Measurements from ENCODE around the gene PMEL. TPM values are rescaled to one million over a fixed set of nuclear protein-coding genes. Genes with fewer than 3 reads are reported as not detected.

PMEL gene
- total and polyA plus RNA-seq, 2 of the 4 experiments (the other 2 are of a cell fraction): 1.4 to 5.8 TPM

DNA sequence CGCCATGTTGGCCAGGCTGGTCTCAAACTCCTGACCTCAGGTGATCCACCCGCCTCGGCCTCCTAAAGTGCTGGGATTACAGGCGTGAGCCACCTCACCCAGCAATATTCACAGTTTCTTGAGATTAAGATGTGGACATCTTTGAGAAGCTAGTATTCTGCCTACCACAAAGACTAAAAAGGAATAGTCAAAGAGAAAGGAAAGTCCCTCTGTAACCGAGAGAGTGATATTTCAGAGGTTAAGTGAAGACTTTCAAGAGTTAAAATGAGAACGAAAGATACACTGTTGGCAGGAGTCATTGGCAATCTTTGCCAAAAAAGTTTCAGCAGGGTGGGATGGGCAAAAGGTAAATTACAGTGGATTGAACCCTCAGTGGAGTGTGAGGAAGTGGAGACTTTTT, 19.3 kb downstream of the PMEL start (continued):
- TF ChIP-seq, protein P1, sequence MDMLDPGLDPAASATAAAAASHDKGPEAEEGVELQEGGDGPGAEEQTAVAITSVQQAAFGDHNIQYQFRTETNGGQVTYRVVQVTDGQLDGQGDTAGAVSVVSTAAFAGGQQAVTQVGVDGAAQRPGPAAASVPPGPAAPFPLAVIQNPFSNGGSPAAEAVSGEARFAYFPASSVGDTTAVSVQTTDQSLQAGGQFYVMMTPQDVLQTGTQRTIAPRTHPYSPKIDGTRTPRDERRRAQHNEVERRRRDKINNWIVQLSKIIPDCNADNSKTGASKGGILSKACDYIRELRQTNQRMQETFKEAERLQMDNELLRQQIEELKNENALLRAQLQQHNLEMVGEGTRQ (IDR thresholded peaks at IDR 0.05; ENCODE audit: low read depth, low read length): no peak
- TF ChIP-seq CEBPB (IDR thresholded peaks at IDR 0.05; ENCODE audit: low read depth, low read length): no peak

DNA sequence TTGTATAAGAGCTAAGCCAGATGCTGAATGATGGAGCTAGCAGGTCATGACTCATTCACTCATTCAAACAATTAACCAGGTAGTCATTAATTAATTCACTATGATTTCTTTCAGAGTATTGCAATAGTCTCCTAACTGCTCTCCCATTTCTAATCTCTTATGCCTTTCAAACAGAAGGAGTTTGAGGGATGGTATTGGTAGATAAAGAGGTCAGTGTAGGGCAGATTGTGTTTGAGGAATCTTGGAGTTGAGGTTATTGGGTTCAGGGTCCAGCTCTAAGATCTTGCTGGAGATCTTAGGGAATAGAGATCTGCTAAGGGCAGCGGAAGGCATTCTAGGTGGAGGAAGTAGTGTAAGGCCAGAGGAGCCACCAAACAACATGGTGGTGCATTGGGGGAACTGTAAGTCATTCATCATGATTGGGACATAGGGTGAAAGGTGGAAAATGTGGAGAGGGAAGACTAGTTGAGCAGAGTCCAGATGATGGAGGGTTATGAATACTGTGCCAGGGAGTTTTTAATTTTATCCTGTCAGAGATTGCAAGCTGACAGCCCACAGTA, 23.2 kb downstream of the PMEL start:
- Histone ChIP-seq H3K14ac (replicated peaks; ENCODE audit: low read depth, low read length) (no peak overlapping the region), H2BK20ac (ENCODE audit: low read depth, low read length) (no peak overlapping the region), H2AK9ac (replicated peaks; ENCODE audit: low read depth, low read length, poor library complexity) (no peak overlapping the region), H2AFZ (replicated peaks; ENCODE audit: low read length, poor library complexity) (no peak overlapping the region), H3K79me1 (ENCODE audit: low read depth in 1 of 2, low read length in 2 of 2) (peaks cover 0 to 16% of the 10 kb centered on the region in 2 experiments; a peak in 2 of 4 replicates), H3K9me3 (ENCODE audit: control insufficient read depth, insufficient read depth, low read length) (no peaks in the 10 kb centered on the region), H2AK5ac (ENCODE audit: low read depth, low read length) (no peak overlapping the region), H4K91ac (ENCODE audit: insufficient read depth, low read depth, low read length) (no peak overlapping the region), H3K4ac (ENCODE audit: low read depth, low read length) (no peak overlapping the region), H4K5ac (ENCODE audit: low read depth, low read length) (no peak overlapping the region), H3K4me1 (ENCODE audit: control insufficient read depth, insufficient read depth, low read length) (peaks cover 4% of the 10 kb centered on the region), H2BK5ac (ENCODE audit: low read depth, low read length, poor library complexity, severe bottlenecking) (no peak overlapping the region), H4K8ac (ENCODE audit: low read depth in 2 of 2, low read length in 2 of 2) (no peak overlapping the region), H3K9me1 (ENCODE audit: insufficient read depth, low read length) (no peaks in the 10 kb centered on the region), H2BK120ac (ENCODE audit: low read depth, low read length) (no peak overlapping the region), H3K9ac (ENCODE audit: low read depth, low read length) (no peak overlapping the region), H3K27ac (ENCODE audit: insufficient read depth, low read length) (no peak overlapping the region), H2BK15ac (ENCODE audit: low read depth, low read length) (no peak overlapping the region), H3K4me2 (ENCODE audit: low read depth, low read length) (no peak overlapping the region), H4K20me1 (ENCODE audit: insufficient read depth, low read length) (no peaks in the 10 kb centered on the region), H3K56ac (ENCODE audit: extremely low read depth, insufficient read depth, low read length) (no peak overlapping the region), H3K27me3 (ENCODE audit: control insufficient read depth, insufficient read depth, low read length) (no peaks in the 10 kb centered on the region), H3K36me3 (ENCODE audit: control insufficient read depth, insufficient read depth, low read length) (peaks cover 39% of the 10 kb centered on the region), H3K18ac (ENCODE audit: low read depth, low read length) (no peak overlapping the region), H3K4me3 (ENCODE audit: insufficient read depth, low read depth, low read length) (no peak overlapping the region), H3K23ac (ENCODE audit: low read depth, low read length) (no peak overlapping the region)
- dilution Hi-C loops (cut with HindIII; ENCODE audit: low sequenced_read_pairs, unreplicated experiment) (no loop called here), in situ Hi-C loops (cut with MboI; ENCODE audit: low sequenced_read_pairs) (loop anchor here (5.0 to 10.0 kb wide), 2 partner anchors 128 to 205 kb away; partner anchors contain the start of genes ORMDL2 and SARNP), intact Hi-C loops (cut with micrococcal nuclease) (no loop called here)
- BruUV-seq (replicated peaks): no TSS peak
- TF ChIP-seq, protein P1 (IDR thresholded peaks at IDR 0.05; ENCODE audit: low read depth, low read length): no peak
- no peak for TF ChIP-seq MAFK (IDR thresholded peaks at IDR 0.05; ENCODE audit: low read depth, low read length)
- TF ChIP-seq RAD21 (IDR thresholded peaks at IDR 0.05; ENCODE audit: low read length): no peak
- TF ChIP-seq CHD1 (IDR thresholded peaks at IDR 0.05; ENCODE audit: low read depth, low read length): no peak
- no peak for TF ChIP-seq POLR2A (IDR thresholded peaks at IDR 0.05; ENCODE audit: low read depth, low read length)
- TF ChIP-seq, protein P2, sequence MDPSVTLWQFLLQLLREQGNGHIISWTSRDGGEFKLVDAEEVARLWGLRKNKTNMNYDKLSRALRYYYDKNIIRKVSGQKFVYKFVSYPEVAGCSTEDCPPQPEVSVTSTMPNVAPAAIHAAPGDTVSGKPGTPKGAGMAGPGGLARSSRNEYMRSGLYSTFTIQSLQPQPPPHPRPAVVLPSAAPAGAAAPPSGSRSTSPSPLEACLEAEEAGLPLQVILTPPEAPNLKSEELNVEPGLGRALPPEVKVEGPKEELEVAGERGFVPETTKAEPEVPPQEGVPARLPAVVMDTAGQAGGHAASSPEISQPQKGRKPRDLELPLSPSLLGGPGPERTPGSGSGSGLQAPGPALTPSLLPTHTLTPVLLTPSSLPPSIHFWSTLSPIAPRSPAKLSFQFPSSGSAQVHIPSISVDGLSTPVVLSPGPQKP (IDR thresholded peaks at IDR 0.05; ENCODE audit: borderline replicate concordance, low read depth, low read length): no peak
- no peak for TF ChIP-seq MAZ (IDR thresholded peaks at IDR 0.05; ENCODE audit: borderline replicate concordance, low read depth, low read length)
- no peak for TF ChIP-seq CEBPB (IDR thresholded peaks at IDR 0.05; ENCODE audit: low read depth, low read length)
- POLR2A ChIA-PET (ENCODE audit: unreplicated experiment): no interaction called here
- DNase-seq (no peak), ATAC-seq (ENCODE audit: low read depth) (no peak)
- CTCF ChIA-PET: interaction anchor here (0.8 kb wide), 1 partner anchor 9 kb away, joined by 3 read pairs; no protein-coding TSS in a partner anchor
- WGBS, 2 experiments (ENCODE audit: extremely low coverage in 2 of 2, insufficient read length in 1 of 2): 100% methylated on average over 1 of the region's 1 CpG; no CpG with 5 or more reads in 1 of the 2 experiments

All from IMR-90 (cell line).